ENCODE data around the gene SEMA7A.
A peak's percentile ranks its signal among the peaks of the same experiment; 100 is the strongest.
"Not testable (repeated sequence)": the region's sequence is repeated elsewhere in the genome, so short reads cannot be mapped to it uniquely, and the experiment has no call there.

SEMA7A gene

GRCh38 chr15:74398183-74398582, 35.6 kb downstream of the SEMA7A start:
- DNase-seq, result no peak

DNA sequence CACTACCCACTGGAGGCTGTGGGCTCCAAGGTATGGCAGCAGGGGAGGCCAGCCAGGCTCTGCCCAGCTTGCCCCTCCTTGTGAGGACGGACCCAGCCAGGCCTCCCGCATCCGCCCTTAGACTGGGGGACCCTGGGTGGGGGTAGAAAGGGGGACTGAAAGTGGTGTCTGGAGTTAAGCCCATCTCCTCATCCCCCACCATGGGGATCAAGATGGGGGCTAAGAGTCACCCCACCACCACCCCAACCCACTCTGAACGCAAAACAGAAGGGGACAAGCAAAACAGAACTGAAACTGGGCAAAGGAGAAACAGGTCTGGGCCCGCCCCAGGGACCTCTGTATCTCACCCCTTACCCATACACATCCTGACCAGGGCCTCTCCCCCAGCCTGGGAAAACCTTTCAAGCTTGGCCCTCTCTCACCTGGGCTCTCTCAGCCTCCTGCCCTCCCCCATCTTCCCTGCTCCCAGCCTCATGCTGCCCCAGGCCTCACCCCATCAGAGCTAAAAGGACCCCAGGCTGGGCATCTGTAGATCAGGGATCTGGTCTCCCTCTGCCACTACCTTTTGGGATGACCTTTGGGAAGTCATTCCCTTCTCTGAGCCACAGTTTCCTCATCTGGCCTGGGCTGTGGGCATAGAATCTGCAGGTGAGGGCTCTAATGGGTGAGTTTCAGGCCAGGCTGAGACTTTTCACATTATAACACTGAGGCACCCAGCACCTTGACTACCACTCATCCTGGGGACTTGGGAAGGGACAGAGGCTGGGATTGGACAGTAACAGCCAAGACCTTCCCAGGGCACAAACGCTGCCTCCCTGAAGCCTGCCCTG, 36.3 kb downstream of the SEMA7A start:
- DNase-seq, result no peak

- peak; percentile 57 for DNase-seq
Measured at GRCh38 chr15:74396445-74397238, 37.1 kb downstream of the SEMA7A start.

DNA sequence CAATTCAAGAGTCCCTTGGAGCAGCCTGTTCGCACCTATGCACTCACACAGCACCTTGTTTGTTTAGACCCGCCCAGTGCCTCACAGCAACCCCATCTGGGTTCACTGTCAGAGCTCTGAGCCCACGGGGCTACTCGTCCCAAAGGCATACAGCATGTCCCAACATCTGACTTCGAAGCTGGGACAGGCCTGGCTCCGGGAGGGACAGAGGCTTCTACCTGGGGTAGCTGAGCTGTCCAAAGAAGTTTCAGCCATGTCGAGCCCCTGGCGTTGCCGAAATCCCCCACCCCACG, 37.7 kb downstream of the SEMA7A start:
- no peak for DNase-seq

DNA sequence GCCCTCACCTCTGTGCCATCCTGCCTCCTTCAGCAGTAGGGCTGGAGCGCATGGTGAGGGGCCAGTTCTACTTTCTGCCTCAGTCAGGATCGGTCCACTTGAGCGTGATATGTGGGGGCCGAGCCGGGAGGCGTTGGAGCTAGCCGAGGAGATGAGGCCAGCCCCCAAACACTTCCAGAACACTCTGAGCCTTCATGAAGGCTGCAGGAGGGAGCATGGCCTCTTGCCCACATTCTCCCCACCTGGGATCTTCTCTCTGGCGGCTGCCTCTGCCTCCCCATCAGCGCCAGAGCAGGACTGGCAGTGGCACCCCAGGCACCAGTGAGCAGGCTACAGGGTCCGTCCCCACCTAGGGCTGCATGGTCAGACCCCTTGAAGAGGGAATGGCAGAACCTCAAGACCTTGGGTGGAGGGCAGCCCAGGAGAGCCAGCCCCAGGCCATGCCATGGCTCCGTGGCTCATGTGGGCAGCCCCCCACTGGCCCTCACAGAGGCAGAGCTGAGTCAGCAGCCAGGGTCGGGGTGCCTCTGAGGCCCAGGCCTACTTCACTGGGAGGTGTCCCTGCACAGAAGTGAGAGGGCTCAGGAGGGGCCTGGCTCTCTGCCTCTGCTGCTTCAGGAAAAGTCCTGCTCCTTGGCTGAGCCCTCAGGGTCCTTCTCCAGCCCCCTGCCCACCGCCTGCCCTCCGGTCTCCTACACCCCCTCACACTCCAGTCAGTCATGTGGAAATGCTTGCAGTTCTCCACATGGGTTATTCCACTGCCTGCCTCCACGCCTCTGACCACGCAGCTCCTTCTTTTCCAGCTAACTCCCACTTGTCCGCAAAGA, 38.2 kb downstream of the SEMA7A start:
- no peak for DNase-seq

- DNase-seq, result no peak
Measured at GRCh38 chr15:74394090-74394846, 39.5 kb downstream of the SEMA7A start.

- no peak for DNase-seq
Measured at GRCh38 chr15:74393423-74393822, 40.3 kb downstream of the SEMA7A start.

GRCh38 chr15:74392902-74393301, 40.9 kb downstream of the SEMA7A start:
- DNase-seq, result no peak

DNA sequence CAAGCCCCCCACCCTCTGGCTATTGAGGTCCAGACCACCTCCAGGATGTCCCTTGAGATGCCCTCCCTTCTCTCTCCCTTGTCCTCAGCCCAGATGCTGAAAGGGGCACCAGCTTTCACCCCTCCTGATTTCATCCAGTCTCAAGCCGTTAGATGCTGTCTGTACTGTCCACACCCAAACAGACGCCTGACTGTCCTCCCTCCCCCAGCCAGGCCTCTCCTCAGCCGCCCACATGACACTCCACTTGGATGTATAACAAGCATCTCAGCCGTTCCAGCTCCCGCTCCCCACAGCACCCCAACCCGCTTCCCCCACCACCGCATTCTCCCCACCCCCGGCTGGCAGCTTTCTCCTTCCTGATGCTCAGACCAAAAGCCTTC, 41.3 kb downstream of the SEMA7A start:
- DNase-seq, result no peak

DNA sequence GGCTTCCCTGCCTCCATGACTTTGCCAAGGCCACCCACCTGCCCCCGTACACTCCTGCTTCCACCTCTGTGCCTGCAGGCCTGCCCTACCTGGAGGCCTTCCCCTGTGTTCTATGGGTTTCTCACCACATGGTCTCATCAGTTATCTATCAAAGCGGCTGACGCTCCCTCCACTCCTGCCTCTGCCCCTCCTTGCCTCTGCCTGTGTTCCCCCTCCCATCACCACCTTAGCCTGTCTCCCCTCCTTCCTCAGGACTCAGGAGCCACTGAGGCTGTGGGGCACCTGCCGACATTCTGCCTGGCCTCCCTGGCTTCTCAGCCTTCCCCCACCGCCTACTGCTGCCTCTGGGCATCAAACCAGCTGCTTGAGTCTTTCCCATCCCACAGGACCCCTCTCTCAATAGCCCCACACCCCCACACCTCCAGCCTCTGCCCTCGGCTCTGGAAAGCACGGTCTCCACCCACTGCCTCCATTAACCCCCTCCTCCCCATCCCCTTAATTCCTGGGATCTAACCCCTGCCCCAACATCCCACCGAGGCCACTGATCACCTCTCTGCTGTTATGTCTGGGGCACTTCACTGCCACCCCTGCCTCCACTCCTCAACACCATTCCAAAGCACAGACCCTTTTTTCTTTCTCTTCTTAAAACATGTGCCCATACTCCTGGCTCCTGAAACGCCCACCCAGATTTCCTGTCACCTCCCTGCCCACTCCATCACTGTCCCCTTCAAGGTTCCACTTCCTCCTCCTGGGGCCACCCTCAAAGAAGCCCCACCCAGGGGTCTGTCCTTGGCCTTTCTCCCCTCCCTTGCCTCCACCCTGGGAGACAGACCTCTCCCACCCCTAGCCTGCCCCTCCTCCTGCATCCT, 41.9 kb downstream of the SEMA7A start:
- DNase-seq, result no peak

DNA sequence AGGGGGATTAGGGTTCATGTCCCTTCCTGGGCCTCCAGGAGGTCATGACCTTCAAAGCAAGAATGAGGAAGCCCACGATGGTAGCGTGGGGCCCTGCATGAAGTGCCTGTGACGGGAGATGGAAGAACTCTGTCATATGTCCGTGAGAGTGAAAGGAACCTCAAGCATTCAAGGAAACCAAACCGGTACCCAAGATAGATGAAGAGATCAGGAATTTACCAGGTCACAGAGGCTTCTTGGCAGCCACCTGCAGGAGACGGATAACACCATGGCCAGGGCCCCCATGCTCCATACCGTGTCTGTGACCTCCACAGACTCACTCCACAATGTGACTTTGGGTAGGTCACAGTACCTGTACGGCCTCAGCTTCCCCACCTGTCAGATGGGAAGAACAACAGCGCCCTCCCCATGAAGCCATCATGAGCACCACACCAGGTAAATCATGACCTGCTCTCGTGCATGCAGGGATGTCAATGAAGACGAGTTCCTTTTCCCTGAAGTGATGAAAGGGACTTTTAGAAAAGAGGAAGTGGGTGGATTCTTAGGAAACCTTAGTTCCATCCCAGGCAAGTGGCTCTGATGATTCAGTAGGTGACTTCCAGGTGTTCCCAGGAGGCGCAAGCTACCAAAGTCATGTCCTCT, 43.0 kb downstream of the SEMA7A start:
- no peak for DNase-seq

- not testable (repeated sequence) for DNase-seq
Measured at GRCh38 chr15:74390049-74390646, 43.6 kb downstream of the SEMA7A start.

DNA sequence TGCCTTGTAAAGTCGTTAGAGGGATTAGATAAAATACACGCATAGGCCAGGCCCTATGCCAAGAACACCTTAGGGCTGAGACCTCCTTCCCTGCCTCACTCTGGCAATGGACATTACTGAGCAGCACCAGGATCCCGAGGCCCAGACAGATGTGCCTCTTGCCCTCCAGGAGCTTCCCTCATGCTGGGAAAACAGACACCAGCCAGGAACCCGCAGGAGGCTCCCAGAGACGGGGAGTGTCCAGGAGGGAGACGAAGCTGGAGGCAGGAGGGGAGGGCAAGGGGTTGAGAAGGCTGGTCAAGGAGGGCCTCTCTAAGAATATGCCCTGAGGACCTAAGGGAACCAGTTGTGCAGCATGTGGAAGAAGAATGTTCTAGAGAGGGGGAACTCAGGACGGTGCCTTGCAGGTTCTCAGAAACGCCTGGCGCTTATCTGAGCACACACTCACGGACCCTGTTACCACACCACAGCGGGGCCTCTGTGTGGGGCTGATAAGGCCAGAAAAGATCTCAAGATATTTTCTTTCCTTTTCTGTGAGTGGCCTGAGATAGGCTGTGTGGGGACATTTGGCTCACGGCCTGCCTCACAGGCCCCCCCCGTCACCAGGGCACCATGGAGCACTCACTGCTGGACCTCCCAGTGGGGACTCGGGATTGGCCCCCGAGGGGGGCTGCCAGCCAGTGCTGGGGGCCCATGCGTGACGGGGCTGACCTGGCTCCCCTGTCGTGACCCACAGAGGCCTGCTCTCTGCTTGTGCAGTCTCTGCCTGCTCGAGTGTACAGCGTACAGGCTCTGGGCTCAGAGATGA, 44.3 kb downstream of the SEMA7A start:
- no peak for DNase-seq

- no peak for DNase-seq
Measured at GRCh38 chr15:74388363-74388951, 45.3 kb downstream of the SEMA7A start.

- DNase-seq, result no peak
Measured at GRCh38 chr15:74387621-74388362, 46.0 kb downstream of the SEMA7A start.

DNA sequence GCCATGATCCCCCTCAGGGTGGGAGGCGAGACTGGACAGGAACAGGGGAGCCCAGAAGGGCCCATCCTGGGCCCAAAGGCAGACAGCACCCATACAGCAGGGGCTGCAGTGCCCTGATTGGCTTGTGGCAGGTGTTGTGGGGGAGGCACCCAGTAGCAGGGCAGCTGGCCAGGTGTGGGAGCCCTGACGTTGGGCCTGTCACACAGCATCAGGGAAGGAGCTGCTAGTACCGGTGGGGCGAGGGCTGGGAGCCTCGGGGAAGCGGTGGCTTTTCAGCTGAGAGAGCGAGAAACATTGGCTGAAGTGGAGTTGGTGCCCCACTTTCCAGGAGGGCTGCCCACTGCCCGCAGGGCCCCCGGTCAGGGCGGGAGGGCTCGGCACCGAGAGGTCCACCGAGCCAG, 46.6 kb downstream of the SEMA7A start:
- DNase-seq, result no peak

DNA sequence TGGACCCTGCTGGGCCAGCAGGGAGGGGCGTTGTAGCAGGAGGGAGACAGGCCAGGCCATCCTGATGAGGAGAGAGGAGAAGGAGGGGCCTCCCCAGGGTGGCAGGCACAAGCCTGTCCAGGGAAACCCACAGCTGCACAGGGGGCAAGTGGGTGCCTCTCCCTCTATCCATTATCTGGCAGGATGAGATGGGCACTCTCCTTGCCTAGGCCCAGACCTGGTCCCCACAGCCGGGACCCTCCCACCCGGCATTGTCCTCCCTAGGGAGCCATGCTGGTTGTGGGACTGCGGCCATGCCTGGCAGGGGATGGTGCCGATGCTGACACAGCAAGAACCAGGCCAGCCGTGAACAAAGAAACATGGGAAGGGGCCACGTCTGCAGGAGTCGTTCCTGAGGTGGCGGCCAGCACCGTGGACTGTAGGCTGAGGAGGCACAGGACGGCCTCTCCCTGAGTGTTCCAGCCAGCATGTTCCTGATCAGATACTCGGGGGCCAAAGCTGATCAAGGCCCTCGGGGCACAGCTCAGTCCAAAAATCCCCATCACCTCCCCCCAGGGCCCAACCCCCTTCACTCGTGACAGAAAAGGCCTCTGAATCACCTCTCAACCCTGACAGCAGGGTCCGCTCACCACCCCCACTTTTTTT, 47.1 kb downstream of the SEMA7A start:
- DNase-seq, result no peak

DNA sequence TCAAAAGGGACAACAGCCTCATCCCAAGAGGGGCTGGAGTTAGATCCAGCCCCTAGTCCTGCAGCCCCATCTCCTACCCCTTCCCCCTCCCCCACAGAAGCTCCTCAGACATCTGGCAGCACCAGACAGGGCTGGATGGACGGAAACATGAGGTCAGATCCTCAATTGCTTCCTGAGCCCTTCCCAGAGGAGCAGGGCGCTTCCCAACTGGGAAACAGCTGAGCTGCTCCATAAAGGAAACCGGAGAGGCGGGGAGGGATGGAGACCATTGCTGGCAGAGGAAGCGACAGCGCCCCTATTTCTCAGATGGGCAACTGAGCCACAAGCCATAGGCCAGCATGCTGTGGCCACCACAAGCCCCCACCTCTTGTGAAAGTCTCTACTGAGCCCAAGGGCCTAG, 48.0 kb downstream of the SEMA7A start:
- DNase-seq, result no peak
